Gastrocnemius medialis (tissue), 4 donors: ENCODE measurements around the gene PLEKHG7.

Source experiments
- CTCF ChIP-seq, 5 experiments: fragments of 450-650 bp in 3 of 5; fragments of 200-600 bp in 2 of 5; sonication (generic) in 2 of 5; IDR thresholded peaks in 4 of 5; conservative IDR thresholded peaks in 1 of 5; 1 replicate in 4 of 5; 2 replicates in 1 of 5; pipeline ENCODE4 v1.5.1; 2016 to 2019; ENCODE audit warnings: antibody characterized with exemption in 5 of 5, mild to moderate bottlenecking in 3 of 5, moderate library complexity in 3 of 5
- POLR2A ChIP-seq, 2 donors: fragments of 450-650 bp; IDR thresholded peaks; one replicate each; pipeline ENCODE4 v1.6.1; 2017; ENCODE audit warnings: antibody characterized with exemption in 2 of 2, mild to moderate bottlenecking in 2 of 2, moderate library complexity in 2 of 2

- TF ChIP-seq CTCF (IDR thresholded peaks at IDR 0.05 in 4 of 5, conservative IDR thresholded peaks at IDR 0.05 in 1 of 5), result no peak
- no peak for TF ChIP-seq POLR2A (IDR thresholded peaks at IDR 0.05)
Measured at GRCh38 chr12:92732716-92733115, 29.9 kb downstream of the PLEKHG7 start.
